ENCODE results near the gene LOXL1. TPM values are rescaled to one million over a fixed set of nuclear protein-coding genes. Genes with fewer than 3 reads are reported as not detected.
A peak's percentile ranks its signal among the peaks of the same experiment; 100 is the strongest.
"Not testable (repeated sequence)": the region's sequence is repeated elsewhere in the genome, so short reads cannot be mapped to it uniquely, and the experiment has no call there.

The LOXL1 gene
- total RNA-seq, 2 experiments from 2014 or later = 3.4 to 3.5 TPM

DNA sequence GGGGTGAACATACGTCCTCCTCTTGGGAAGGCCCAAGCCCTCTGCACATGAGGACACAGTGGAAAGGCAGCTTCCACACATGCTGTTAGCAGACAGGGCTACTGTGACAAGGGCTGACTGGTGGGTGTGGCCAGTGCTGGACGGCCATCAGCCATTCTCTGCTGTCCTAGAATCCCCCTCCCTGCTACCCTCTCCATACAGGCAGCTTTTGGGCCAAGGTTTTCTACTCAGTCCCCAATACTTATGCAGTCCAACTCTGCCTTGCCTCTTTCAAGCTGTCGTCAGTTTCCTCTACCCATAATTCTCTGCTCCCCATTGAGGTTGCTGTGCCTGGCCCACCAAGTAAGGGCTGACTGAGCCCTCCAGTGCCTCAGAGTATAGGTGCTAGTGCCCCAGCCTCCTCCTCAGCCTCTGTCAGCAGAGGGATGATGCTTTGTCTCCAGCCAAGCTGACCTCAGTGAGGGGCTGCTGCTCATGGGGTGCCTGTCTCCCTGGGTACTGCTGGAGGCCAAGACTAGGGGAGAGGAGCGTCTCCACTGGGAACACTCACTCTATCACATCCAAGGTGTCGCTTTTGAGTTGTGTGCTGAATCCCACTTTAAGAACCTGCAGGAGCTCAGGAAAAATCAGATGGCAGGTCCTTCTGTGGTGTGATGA lies 2.8 kb downstream of the LOXL1 start:
- Mint-ChIP-seq H3K4me3 (peak overlapping the region; percentile 25), H3K27ac (peak overlapping the region; percentile 57), H3K27me3 (peaks cover 3% of the 10 kb centered on the region), H3K36me3 (ENCODE audit: low read depth) (peaks cover 2% of the 10 kb centered on the region), H3K4me1 (peaks cover 47% of the 10 kb centered on the region), H3K9me3 (no peaks in the 10 kb centered on the region)
- DNase-seq = no peak
- CTCF ChIA-PET = interaction anchor here (1.2 to 2.0 kb wide), 2 partner anchors 24 to 32 kb away, joined by 4 to 7 read pairs; no protein-coding TSS in a partner anchor
- POLR2A ChIA-PET = no interaction called here

DNA sequence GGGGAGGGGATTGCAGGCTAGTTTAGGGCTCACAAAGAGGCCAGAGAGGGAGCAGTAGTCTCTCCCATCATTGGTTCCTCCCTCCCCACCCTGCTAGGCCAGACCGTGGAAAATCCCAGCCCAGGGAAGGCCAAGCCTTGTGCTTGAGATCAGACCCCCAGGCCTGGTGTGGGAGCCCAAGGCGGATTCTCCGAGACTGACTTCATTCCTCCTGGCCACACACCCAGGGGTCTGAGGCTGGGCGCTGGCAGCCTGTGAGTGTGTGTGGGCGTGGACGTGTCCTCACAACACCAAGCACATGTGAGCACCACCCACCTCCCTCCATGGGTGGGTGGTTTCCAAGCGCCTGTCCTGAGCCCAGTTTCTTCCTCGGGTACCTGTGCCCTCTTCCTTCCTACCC lies 4.1 kb downstream of the LOXL1 start:
- H3K4me3 Mint-ChIP-seq = no peak overlapping the region
- H3K27me3 Mint-ChIP-seq = peaks cover 3% of the 10 kb centered on the region
- no peak for DNase-seq
- H3K36me3 Mint-ChIP-seq (ENCODE audit: low read depth) = peaks cover 2% of the 10 kb centered on the region
- no peaks in the 10 kb centered on the region for H3K9me3 Mint-ChIP-seq
- peaks cover 36% of the 10 kb centered on the region for H3K4me1 Mint-ChIP-seq
- CTCF ChIA-PET = interaction anchor here (1.2 kb wide), 2 partner anchors 12 to 56 kb away, joined by 3 read pairs; no protein-coding TSS in a partner anchor
- H3K27ac Mint-ChIP-seq = no peak overlapping the region
- POLR2A ChIA-PET = no interaction called here

DNA sequence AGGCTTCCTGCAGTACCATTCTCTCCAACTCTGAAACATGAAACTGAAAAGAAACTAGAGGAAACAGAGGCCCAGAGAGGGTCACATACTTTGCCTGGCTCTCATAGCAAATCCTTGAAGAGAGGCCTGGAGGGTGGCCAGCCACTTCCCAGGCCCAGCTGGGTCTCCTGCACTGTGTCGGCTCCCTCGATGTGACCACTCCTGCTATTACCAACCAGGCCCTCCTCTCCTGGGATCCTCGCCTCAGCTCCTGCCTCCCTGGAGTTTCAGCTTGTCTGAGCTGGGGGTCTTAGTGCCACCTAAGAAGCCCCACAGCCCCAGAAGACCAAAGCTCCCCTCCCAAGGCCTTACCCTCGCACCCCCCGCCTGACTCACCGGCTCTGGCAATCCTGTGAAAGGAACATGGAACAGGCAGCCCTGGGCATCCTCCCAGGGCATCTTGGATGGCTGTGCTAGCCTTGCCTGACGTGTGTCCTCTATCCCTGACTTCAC lies 4.6 kb downstream of the LOXL1 start:
- Mint-ChIP-seq H3K36me3 (ENCODE audit: low read depth) (peaks cover under 1% of the 10 kb centered on the region), H3K4me3 (no peak overlapping the region), H3K27ac (no peak overlapping the region), H3K27me3 (peaks cover 1% of the 10 kb centered on the region), H3K9me3 (no peaks in the 10 kb centered on the region), H3K4me1 (peaks cover 31% of the 10 kb centered on the region)
- ChIA-PET CTCF (interaction anchor here (0.8 to 2.8 kb wide), 5 partner anchors 9 to 57 kb away, joined by 3 to 9 read pairs (median 3); no protein-coding TSS in a partner anchor), POLR2A (no interaction called here)
- no peak for DNase-seq

DNA sequence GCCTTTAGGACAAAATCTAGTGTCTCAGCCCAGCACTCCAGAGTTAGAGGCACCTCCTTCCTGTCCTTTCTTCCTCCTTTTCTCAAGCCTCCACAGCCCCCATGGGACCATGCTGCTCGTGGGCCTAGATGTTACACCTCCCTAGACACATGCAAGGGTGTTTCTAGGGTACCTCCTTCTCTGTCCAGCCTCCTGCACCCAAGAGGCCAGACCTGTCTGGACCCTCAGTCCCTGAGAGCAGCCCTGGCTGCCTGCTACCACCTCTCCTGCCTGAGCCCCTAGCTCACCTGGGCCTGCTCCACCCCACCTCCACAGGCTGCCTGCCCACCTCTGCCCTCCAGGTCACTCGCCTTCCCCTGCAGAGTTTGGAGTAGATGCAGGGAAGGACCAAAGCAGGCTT lies 5.2 kb downstream of the LOXL1 start:
- Mint-ChIP-seq H3K4me1 (peaks cover 30% of the 10 kb centered on the region), H3K36me3 (ENCODE audit: low read depth) (no peaks in the 10 kb centered on the region), H3K4me3 (no peak overlapping the region), H3K27ac (no peak overlapping the region), H3K9me3 (no peaks in the 10 kb centered on the region), H3K27me3 (no peaks in the 10 kb centered on the region)
- no peak for DNase-seq
- POLR2A ChIA-PET = no interaction called here
- CTCF ChIA-PET = interaction anchor here (0.8 to 2.8 kb wide), 6 partner anchors 9 to 58 kb away, joined by 3 to 9 read pairs (median 3); no protein-coding TSS in a partner anchor

DNA sequence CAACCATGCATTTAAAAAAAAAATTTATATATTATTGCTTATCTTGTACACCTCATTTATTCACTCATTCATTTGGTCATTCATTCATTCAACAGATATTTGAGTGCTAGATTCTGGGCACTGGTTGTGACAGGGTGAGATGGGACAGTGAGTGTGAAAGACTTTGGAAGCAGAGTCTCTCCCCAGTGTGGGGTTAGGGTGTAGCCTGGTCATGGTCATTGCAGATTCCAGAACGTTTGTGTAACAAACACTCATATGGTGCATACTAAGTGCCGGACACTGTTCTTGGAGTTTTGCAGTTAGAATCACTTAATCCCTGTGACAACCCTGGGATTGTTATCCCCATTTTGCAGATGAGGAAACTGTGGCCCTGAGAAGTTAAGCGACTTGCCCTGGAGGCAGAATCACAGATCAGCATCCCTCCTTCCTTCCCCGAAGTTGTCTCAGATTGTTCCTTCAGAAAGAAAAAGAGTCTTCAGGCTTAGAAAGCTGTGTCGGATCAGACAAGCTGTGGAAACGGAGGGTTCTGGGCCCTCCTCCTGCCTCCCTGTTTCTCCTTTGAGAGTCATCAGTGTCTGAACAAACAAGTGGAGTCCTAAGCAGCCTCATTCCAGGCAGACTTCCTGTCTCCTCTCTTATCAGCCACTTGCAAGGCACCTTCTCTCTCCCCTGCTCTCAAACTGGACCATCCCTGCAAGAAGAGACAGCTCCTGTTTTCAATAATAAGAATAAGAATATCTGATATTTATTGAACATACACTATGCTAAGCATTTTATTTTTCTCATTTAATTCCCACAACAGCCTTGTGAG lies 6.3 kb downstream of the LOXL1 start:
- POLR2A ChIA-PET = interaction anchor here (0.8 kb wide), 1 partner anchor 9 kb away, joined by 3 read pairs; no protein-coding TSS in a partner anchor

DNA sequence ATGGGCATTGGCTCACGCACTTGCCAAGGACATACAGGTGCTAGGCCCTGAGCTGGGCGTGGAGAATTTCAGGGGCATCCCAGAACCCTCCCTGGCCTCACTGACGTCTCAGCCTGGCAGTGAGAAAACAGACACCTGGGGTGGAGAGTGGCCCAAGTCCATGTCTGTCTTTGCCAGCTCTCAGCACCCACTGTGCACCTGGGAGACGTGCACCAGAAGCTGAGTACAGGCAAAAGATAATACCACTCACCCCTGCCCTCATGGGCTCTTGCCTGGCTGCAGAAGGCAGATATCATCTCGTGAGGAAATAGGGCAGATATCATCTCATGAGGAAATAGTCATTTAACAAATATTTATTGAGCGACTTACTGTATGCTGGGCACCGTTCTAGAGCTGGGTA lies 8.0 kb downstream of the LOXL1 start:
- no peak overlapping the region for H3K27ac Mint-ChIP-seq
- ChIA-PET POLR2A (no interaction called here), CTCF (interaction anchor here (0.7 to 1.3 kb wide), 2 partner anchors 17 to 22 kb away, joined by 4 to 6 read pairs; no protein-coding TSS in a partner anchor)
- H3K27me3 Mint-ChIP-seq = no peaks in the 10 kb centered on the region
- H3K4me1 Mint-ChIP-seq = peaks cover 17% of the 10 kb centered on the region
- H3K9me3 Mint-ChIP-seq = no peaks in the 10 kb centered on the region
- no peaks in the 10 kb centered on the region for H3K36me3 Mint-ChIP-seq (ENCODE audit: low read depth)
- no peak overlapping the region for H3K4me3 Mint-ChIP-seq
- no peak for DNase-seq

More for the DNA sequence above, 6.3 kb downstream of the LOXL1 start:
- Mint-ChIP-seq H3K4me3 (no peak overlapping the region), H3K9me3 (no peaks in the 10 kb centered on the region), H3K27ac (no peak overlapping the region), H3K36me3 (ENCODE audit: low read depth) (no peaks in the 10 kb centered on the region), H3K27me3 (no peaks in the 10 kb centered on the region), H3K4me1 (peaks cover 30% of the 10 kb centered on the region)
- no peak for DNase-seq
- CTCF ChIA-PET = interaction anchor here (1.4 to 2.8 kb wide), 3 partner anchors 19 to 40 kb away, joined by 3 to 9 read pairs (median 4); no protein-coding TSS in a partner anchor

DNA sequence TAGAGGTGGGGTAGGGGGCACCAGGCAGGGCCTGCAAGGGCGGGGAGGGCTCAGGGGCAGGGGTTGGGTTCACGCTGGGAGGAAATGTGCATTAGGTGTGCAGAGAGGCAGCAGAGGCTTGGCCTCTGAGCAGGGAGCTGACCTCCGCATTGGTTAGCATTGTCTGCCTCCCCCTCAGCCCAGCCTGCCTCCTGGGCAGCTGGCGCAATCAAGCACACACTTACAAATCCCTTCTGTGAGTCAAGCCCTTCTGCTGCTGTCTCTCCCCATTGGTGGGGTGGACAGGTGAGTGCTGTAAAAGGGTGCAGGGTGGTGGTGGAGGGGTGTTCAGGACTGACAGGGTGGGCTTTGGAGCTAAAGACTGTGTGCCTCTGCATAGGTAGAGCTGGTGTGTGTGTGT lies 9.3 kb downstream of the LOXL1 start:
- H3K36me3 Mint-ChIP-seq (ENCODE audit: low read depth) = no peaks in the 10 kb centered on the region
- no peak overlapping the region for H3K4me3 Mint-ChIP-seq
- CTCF ChIA-PET = interaction anchor here (0.6 to 2.4 kb wide), 5 partner anchors 8 to 200 kb away, joined by 3 to 6 read pairs (median 6); no protein-coding TSS in a partner anchor
- H3K27me3 Mint-ChIP-seq = no peaks in the 10 kb centered on the region
- no peaks in the 10 kb centered on the region for H3K9me3 Mint-ChIP-seq
- peaks cover 11% of the 10 kb centered on the region for H3K4me1 Mint-ChIP-seq
- POLR2A ChIA-PET = no interaction called here
- no peak for DNase-seq
- no peak overlapping the region for H3K27ac Mint-ChIP-seq

DNA sequence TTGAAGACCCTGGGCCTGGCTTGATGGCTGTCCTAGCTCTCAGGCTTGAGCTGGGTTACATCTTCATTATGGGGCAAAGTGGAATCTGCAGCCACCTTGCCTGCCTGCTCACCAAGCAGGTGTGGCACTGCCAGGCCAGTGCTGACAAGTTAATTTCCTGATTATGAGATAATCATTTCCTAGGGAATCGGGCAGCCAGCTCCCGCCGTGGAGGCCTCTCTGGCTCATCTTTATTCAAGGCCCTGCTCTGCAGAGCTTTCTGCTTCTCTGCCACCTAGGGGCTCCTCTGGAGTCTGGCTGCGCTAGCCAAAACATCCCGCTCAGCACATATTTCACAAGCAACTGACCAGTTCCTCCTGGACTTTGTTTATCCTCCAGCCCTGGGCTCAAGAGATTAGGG lies 9.9 kb downstream of the LOXL1 start:
- ChIA-PET CTCF (interaction anchor here (0.7 to 2.4 kb wide), 4 partner anchors 8 to 15 kb away, joined by 3 to 6 read pairs (median 4); no protein-coding TSS in a partner anchor), POLR2A (no interaction called here)
- Mint-ChIP-seq H3K36me3 (ENCODE audit: low read depth) (no peaks in the 10 kb centered on the region), H3K9me3 (no peaks in the 10 kb centered on the region), H3K27me3 (no peaks in the 10 kb centered on the region), H3K4me1 (peaks cover 7% of the 10 kb centered on the region), H3K27ac (no peak overlapping the region), H3K4me3 (no peak overlapping the region)
- no peak for DNase-seq

DNA sequence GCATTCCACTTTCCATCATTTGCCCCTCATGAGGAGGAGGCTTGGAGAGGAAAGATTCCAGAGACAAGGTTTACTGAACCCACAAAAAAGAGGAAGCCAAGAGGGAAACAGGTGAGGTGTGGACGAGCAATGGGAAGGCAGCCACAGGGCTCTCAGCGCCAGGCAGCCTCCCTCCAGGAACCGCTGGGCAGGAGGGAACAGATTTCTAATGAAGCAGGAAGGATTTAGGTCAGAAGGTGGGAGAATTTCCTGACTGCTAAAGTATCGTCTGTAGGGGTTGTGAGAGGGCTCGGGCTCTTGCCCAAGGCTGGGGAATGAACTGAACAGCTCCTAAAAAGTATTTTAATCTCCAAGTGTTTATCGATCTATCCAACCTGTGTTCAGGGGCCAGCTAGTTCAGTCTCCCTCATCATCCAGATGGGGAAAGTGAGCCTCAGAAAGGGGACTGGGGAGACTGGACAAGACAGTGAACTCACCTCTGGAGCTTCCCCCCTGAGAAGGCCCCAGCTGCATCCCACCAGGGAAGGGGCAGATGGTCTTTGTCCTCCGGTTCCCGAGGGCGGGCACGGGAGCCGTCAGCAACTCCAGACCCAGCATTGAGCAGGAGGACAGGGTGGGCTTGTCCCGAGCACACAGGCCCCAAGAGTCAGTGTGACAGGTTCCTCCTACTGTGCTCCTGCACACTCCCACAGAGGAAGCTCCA lies 10.5 kb downstream of the LOXL1 start:
- DNase-seq = no peak
- no peaks in the 10 kb centered on the region for H3K9me3 Mint-ChIP-seq
- H3K27ac Mint-ChIP-seq = no peak overlapping the region
- H3K4me3 Mint-ChIP-seq = no peak overlapping the region
- ChIA-PET CTCF (interaction anchor here (0.9 to 2.4 kb wide), 4 partner anchors 9 to 15 kb away, joined by 3 to 8 read pairs (median 6); no protein-coding TSS in a partner anchor), POLR2A (no interaction called here)
- no peaks in the 10 kb centered on the region for H3K27me3 Mint-ChIP-seq
- no peaks in the 10 kb centered on the region for H3K36me3 Mint-ChIP-seq (ENCODE audit: low read depth)
- H3K4me1 Mint-ChIP-seq = peaks cover 7% of the 10 kb centered on the region

DNA sequence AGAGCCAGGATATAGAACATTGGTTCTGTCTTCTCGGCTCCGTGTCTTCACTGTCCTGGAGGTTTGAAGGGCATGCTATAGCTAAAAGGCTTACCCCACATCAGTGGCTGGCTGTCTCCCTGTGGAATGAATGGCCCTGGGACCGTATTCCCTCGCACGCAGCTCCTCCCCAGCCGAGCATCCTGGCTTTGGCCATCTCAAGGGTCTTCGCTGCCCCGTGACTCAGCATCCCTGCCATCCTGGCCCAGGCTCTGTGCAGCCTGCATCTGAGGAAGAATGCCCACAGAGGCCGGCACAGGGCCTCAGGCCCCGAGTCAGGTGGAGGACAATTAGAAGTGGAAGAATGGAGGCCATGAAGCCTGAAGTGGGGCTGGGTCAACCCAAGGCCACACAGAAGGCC lies 11.0 kb downstream of the LOXL1 start:
- Mint-ChIP-seq H3K36me3 (ENCODE audit: low read depth) (no peaks in the 10 kb centered on the region), H3K27ac (no peak overlapping the region), H3K9me3 (no peaks in the 10 kb centered on the region), H3K27me3 (no peaks in the 10 kb centered on the region), H3K4me1 (peaks cover 12% of the 10 kb centered on the region), H3K4me3 (no peak overlapping the region)
- ChIA-PET CTCF (interaction anchor here (1.3 to 2.4 kb wide), 3 partner anchors 10 to 14 kb away, joined by 3 to 8 read pairs (median 6); no protein-coding TSS in a partner anchor), POLR2A (no interaction called here)
- no peak for DNase-seq

DNA sequence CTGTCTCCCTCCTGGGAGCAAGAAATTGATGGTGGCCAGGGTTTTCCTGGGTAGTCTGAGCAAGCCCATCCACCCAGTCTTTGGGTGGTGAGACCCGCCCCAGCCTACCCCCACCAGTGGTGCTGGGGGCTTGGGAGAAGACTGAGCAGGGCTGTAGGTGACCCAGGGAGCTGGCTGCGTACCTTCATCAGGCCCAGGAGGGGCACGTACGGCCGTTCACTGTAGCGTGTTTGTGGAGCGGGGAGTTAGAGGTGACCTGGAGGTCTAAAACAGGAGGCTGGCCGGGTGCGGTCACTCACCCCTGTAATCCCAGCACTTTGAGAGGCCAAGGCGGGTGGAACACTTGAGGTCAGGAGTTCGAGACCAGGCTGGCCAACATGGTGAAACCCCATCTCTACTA lies 11.5 kb downstream of the LOXL1 start:
- Mint-ChIP-seq H3K4me1 (peaks cover 17% of the 10 kb centered on the region), H3K9me3 (no peaks in the 10 kb centered on the region), H3K27me3 (no peaks in the 10 kb centered on the region), H3K36me3 (ENCODE audit: low read depth) (no peaks in the 10 kb centered on the region), H3K4me3 (no peak overlapping the region), H3K27ac (no peak overlapping the region)
- CTCF ChIA-PET = interaction anchor here (1.4 to 1.7 kb wide), 2 partner anchors 10 to 14 kb away, joined by 6 to 8 read pairs; no protein-coding TSS in a partner anchor
- POLR2A ChIA-PET = no interaction called here
- DNase-seq = no peak

DNA sequence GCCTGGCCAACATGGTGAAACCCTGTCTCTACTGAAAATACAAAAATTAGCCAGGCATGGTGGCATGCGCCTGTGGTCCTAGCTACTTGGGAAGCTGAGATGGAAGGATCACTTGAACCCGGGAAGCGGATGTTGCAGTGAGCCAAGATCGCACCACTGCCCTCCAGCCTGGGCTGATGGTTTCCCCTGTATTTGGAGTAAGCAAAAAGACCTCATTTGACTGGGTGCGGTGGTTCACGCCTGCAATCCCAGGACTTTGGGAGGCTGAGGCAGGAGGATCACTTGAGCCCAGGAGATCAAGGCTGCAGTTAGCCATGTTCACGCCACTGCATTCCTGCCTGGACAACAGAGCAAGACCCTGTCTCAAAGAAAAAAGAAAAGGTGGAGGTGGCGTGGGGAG lies 12.3 kb downstream of the LOXL1 start:
- H3K27ac Mint-ChIP-seq; H3K4me3 Mint-ChIP-seq; DNase-seq; H3K36me3 Mint-ChIP-seq (ENCODE audit: low read depth); POLR2A ChIA-PET; H3K9me3 Mint-ChIP-seq; H3K27me3 Mint-ChIP-seq: not testable (repeated sequence)
- CTCF ChIA-PET = interaction anchor here (1.4 to 1.7 kb wide), 2 partner anchors 11 to 13 kb away, joined by 6 to 8 read pairs; no protein-coding TSS in a partner anchor
- H3K4me1 Mint-ChIP-seq = peaks cover 19% of the 10 kb centered on the region

Data from activated CD4-positive, alpha-beta T cell treated with anti-CD3 and anti-CD28 coated beads, Interleukin-2, amount 10 ng/mL, durations not matched to agents 7 days and 5 days (primary cell).